Raji (cell line): Measurements from ENCODE around the gene SLC29A3.

Source experiments
- POLR2A ChIP-seq: IDR thresholded peaks from 2 replicates; pipeline ENCODE4 v1.6.1; 2011; ENCODE audit warnings: low read depth, low read length, control low read depth; ENCODE audit not compliant: insufficient read depth

The SLC29A3 gene

GRCh38 chr10:71291528-71291900 is 27.5 kb upstream of the SLC29A3 start:
- TF ChIP-seq POLR2A: no peak

- TF ChIP-seq POLR2A: no peak
Measured at GRCh38 chr10:71292624-71293445, 26.2 kb upstream of the SLC29A3 start.

DNA sequence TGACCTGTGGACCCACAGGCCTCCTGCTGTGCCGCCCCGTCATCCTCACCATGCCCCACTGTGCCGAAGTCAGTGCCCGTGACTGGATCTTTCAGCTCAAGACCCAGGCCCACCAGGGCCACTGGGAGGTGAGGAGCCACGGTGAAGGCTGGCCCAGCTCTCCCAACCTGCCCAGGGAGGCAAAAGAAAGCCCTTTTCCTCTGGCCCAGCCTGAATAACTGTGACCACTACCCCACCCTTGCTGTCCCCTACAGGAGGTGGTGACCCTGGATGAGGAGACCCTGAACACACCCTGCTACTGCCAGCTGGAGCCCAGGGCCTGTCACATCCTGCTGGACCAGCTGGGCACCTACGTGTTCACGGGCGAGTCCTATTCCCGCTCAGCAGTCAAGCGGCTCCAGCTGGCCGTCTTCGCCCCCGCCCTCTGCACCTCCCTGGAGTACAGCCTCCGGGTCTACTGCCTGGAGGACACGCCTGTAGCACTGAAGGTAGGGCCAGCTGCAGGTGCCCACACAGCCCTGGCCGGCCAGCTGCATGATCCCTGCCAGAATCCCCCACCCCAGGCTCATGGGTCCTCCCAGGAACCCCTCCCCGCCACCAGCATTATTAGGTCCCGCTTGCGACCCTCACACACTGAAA is 25.5 kb upstream of the SLC29A3 start:
- no peak for TF ChIP-seq POLR2A

DNA sequence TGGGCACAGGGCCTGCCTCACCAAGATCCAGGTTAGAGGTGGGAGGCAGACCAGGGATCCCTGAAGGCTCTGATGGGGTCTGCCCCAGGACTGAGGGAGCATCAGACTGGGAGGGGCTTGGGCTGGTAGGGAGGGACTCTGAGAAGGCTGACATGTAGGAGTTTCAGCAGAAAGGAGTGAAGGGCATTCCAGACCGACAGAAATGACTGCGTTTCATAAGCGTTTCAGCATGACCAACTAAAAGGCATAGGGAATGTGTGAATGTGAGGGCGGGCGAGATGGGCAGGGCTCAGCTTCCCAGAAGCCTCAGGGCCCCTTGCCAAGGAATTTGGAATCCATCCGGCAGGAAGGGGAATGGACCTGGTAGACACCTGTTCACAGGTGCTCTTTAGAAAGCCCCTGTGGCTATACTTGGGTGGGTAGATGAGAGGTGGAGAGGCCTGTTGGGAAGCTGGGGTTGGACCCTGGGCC is 24.9 kb upstream of the SLC29A3 start:
- no peak for TF ChIP-seq POLR2A

GRCh38 chr10:71294856-71295255 is 24.2 kb upstream of the SLC29A3 start:
- no peak for TF ChIP-seq POLR2A

DNA sequence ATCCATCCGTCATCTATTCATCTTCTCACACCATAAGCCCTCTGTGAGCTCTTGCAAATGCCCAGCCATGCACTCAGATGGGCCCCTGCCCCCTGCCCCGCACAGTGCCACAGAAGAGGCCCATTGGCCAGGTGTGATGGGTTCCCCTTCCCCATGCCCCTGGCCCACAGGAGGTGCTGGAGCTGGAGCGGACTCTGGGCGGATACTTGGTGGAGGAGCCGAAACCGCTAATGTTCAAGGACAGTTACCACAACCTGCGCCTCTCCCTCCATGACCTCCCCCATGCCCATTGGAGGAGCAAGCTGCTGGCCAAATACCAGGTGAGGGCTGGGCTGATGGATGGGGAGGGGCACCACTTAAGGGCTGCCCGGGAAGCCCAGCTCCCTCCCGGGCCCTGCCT is 23.4 kb upstream of the SLC29A3 start:
- no peak for TF ChIP-seq POLR2A

DNA sequence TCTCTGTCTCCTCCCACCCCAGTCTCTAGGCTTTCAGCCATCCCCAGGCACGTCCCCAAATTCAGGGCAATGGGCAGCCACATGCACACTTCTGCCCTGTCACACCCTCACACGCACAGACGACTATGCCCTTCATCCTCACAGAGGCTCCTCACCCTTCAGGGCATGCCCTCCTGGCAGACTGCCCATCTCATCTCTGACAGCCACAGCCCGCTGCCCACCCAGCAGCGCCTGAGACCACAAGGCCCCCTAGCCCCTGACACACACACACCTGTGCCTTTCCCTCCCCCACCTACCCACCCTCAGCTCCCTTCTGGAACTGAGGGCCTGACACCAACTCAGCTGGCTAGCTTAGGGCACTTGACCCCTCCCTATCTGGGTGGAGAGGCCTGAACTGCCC is 23.0 kb upstream of the SLC29A3 start:
- no peak for TF ChIP-seq POLR2A

- TF ChIP-seq POLR2A: no peak
Measured at GRCh38 chr10:71297343-71297742, 21.7 kb upstream of the SLC29A3 start.

- TF ChIP-seq POLR2A: no peak
Measured at GRCh38 chr10:71299071-71299785, 19.8 kb upstream of the SLC29A3 start.

DNA sequence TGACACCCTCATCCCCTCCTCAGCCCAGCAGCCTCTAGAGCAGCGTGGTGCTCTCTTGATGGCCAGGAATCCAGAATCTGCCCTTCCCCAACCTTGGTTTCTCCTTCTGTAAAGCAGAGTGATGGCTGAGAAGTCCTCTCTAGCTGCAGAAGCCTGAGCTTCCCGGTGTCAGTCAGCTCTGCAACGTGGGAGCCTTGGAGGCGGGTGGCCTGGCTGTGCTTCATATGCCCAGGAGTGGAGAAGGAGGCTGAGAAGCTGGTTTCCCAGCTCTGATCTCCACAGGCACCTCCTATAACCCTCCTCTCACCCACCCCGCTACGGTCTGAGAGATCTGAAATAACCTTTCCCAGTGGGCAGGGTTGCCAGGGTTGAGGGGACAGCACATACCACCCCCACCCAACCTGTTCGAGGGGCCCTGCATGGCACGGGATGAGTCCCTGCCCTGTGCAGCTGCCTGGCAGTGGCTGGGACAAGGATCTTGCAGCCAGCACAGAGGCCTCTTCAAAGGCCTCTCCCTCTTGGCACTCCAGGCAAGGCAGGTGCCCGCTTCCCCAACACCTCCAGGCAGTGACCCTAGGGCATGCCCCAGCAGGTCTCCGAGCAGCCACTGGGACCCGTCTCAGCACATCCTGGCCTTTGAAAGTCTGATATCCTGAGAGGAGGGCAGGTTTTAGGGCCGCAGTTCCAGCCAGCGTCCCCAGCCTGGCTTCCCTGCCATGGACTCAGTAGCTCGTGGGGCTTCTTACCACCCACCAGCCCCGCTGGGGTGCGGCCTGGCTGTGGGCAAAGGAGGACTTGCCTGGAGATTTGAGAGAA is 18.3 kb upstream of the SLC29A3 start:
- TF ChIP-seq POLR2A: no peak

- no peak for TF ChIP-seq POLR2A
Measured at GRCh38 chr10:71301371-71301916, 17.6 kb upstream of the SLC29A3 start.

DNA sequence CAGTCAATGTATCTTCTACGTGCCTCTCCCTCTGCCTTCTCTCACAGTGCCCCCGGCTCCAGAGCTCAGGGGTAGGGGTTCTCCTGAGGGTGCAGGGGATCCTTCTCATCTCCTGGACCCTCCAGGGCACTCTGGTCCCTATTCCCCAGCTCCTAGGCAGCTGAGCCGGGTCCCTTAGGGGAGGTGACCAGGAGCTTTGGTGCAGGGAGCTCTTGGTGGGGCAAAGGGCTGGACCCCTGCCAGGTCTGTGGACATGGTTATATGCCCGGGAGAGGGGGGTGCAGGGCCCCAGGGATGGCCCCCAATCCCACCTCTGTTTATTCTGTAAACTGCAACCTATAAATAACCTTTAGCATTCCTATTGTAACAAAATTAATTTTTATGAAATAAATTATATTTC is 16.6 kb upstream of the SLC29A3 start:
- TF ChIP-seq POLR2A: no peak

DNA sequence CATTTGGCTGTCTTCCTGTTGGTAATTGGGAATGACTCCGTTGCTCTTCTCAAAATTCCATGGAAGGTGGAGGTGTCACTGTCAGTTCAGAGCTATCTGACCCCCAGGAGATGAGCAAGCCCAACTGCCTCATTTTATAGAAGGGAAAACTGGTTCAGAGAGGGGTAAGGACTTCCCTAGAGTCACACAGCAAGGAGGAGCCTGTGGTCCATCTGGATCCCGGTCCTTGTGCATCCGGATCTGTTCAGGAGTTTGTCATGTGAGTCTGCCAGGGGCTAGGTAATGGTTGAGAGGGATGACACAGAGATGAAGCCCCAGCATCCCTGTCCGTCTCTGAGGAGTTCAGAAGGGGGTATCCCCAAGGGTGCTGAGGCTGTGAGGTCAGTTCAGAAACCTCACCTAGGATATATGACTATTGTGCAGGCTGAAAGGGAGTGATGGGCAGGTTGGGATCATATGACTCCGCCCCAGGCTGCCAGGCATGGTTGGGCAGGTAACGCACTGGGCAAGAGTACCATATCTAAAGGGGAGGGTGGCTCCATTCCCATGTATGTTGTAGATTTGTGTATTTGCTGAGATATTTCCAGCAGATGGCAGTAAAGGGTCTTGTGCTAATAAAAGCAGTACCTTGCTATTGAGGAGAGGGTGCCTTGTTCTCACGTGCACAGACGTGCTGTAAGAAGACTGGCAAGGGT is 16.0 kb upstream of the SLC29A3 start:
- TF ChIP-seq POLR2A: no peak

DNA sequence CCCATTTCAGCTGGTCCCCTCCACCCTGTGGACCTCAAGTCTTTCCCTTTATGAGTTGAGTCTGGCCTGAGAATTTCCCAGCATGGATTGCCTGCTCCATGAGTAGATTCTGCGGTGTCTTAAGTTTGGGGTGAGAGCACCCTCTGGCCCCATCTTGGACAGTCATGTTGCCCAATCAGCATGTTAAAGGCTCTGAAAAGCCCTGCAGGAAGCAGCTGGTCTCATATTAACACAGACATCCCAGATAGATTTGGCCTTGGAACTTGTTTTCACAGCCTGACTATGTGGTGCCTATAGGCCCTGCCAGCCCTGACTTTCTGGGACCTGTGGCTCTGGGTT is 15.5 kb upstream of the SLC29A3 start:
- no peak for TF ChIP-seq POLR2A
